Colonic mucosa (tissue), 4 donors: ENCODE data around the gene BTBD18. TPM values are rescaled to one million over a fixed set of nuclear protein-coding genes. Genes with fewer than 3 reads are reported as not detected.

Experiments used
- DNase-seq: peaks from one replicate; pipeline ENCODE4 v3.0.0-alpha.2; 2020
- H3K27ac ChIP-seq: fragments of 200-600 bp; one replicate; pipeline ENCODE4 v1.8.0; 2021
- H3K27me3 ChIP-seq: fragments of 200-600 bp; one replicate; pipeline ENCODE4 v1.8.0; 2021
- H3K36me3 ChIP-seq: fragments of 200-600 bp; one replicate; pipeline ENCODE4 v1.8.0; 2021
- H3K4me1 ChIP-seq: fragments of 200-600 bp; one replicate; pipeline ENCODE4 v1.8.0; 2021; ENCODE audit warnings: mild to moderate bottlenecking
- H3K4me3 ChIP-seq: fragments of 200-600 bp; one replicate; pipeline ENCODE4 v1.8.0; 2021
- H3K9ac ChIP-seq, 2 donors: one replicate each; pipeline ENCODE4 v1.7.0; 2013; ENCODE audit warnings: control low read depth in 2 of 2, low read depth in 2 of 2, low read length in 2 of 2
- H3K9me3 ChIP-seq: fragments of 200-600 bp; one replicate; pipeline ENCODE4 v1.8.0; 2021
- intact Hi-C: fragments of 100-400 bp; cut with DNase I; formaldehyde crosslinking; loops from one replicate; pipeline ENCODE4 v1.14.1; 2022
- total RNA-seq, 2 donors: library from RNA; stranded (reverse); fragmentation: NEBNext Ultra II Directional in 1 of 2; extraction: Animal tissue kit (Norgen Biotek cat#: 25700) in 1 of 2; gene quantifications; one replicate each; pipeline ENCODE4 v1.2.1, GENCODE V29; 2021
- TF ChIP-seq, protein P1 (sequence below): fragments of 200-600 bp; IDR thresholded peaks from one replicate; pipeline ENCODE4 v1.8.0; 2022; ENCODE audit warnings: antibody characterized with exemption, mild to moderate bottlenecking
- donor health status: healthy.
- donor health status: DM: no; HTN: no; CAD: no.
- donor health status: DM: no; HTN: no; CAD: no.

The BTBD18 gene
- total RNA-seq, 2 donors from 2014 or later = not detected

DNA sequence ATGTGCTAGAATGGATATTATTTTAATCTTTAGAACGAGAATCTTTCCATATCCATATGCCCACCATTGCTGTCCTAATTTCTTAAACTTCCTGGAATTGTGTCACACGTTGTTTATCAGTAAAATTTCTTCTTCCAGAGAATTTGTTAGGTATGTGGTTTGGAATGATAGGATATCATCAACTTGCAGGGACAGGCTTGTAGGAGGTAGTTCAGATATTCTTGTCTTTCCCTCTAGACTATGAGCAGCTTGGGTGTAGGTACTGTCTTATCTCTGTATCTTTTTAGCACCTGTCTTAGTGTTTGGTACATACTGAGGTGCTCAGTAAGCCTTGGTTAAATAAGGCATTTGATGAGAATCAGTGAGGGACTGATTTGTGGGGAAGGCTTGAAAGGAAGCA lies 13.4 kb upstream of the BTBD18 start:
- DNase-seq = no peak
- peak overlapping the region in 1 of 2 donors; percentile 86 for H3K9ac ChIP-seq
- TF ChIP-seq, protein P1, sequence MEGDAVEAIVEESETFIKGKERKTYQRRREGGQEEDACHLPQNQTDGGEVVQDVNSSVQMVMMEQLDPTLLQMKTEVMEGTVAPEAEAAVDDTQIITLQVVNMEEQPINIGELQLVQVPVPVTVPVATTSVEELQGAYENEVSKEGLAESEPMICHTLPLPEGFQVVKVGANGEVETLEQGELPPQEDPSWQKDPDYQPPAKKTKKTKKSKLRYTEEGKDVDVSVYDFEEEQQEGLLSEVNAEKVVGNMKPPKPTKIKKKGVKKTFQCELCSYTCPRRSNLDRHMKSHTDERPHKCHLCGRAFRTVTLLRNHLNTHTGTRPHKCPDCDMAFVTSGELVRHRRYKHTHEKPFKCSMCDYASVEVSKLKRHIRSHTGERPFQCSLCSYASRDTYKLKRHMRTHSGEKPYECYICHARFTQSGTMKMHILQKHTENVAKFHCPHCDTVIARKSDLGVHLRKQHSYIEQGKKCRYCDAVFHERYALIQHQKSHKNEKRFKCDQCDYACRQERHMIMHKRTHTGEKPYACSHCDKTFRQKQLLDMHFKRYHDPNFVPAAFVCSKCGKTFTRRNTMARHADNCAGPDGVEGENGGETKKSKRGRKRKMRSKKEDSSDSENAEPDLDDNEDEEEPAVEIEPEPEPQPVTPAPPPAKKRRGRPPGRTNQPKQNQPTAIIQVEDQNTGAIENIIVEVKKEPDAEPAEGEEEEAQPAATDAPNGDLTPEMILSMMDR = no peak
- H3K4me1 ChIP-seq = peaks cover 14% of the 10 kb centered on the region
- no peaks in the 10 kb centered on the region for H3K27me3 ChIP-seq
- intact Hi-C loops = loop anchor here (5.0 kb wide), 1 partner anchor 32 kb away; no protein-coding TSS in a partner anchor
- no peaks in the 10 kb centered on the region for H3K36me3 ChIP-seq
- peak overlapping the region; percentile 46 for H3K4me3 ChIP-seq
- no peaks in the 10 kb centered on the region for H3K9me3 ChIP-seq
- peak overlapping the region; percentile 89 for H3K27ac ChIP-seq

DNA sequence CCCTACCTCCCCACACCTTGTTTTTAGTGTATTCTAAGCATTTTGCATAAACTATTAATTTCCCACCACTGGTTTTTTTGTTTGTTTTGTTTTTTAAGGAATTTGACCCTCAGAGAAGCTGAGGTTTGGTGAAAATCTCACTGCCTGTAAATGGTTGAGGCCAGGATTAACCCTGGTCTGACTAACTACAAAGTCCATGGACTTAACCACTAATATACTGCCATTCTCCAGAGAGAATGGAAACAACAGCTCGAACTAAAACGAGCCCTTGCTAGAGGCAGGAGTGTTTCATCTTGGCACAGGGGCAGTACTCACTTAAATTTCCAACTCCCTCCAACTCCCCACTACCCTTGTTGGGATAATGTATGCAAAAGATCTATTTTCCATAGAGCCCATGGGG lies 12.9 kb upstream of the BTBD18 start:
- no peak for DNase-seq

GRCh38 chr11:57764021-57764420 lies 12.4 kb upstream of the BTBD18 start:
- TF ChIP-seq, protein P1 = no peak
- H3K4me1 ChIP-seq = peaks cover 8% of the 10 kb centered on the region
- no peaks in the 10 kb centered on the region for H3K36me3 ChIP-seq
- H3K27me3 ChIP-seq = no peaks in the 10 kb centered on the region
- peak overlapping the region in 1 of 2 donors; percentile 86 for H3K9ac ChIP-seq
- no peak for DNase-seq
- peak overlapping the region; percentile 46 for H3K4me3 ChIP-seq
- peak overlapping the region; percentile 89 for H3K27ac ChIP-seq
- H3K9me3 ChIP-seq = no peaks in the 10 kb centered on the region
- intact Hi-C loops = loop anchor here (5.0 kb wide), 1 partner anchor 33 kb away; no protein-coding TSS in a partner anchor

More for the DNA sequence above, 12.9 kb upstream of the BTBD18 start:
- Histone ChIP-seq H3K27ac (peak overlapping the region; percentile 89), H3K9ac (peak overlapping the region in 1 of 2 donors; percentile 86), H3K27me3 (no peaks in the 10 kb centered on the region), H3K36me3 (no peaks in the 10 kb centered on the region), H3K9me3 (no peaks in the 10 kb centered on the region), H3K4me3 (peak overlapping the region; percentile 46), H3K4me1 (peaks cover 14% of the 10 kb centered on the region)
- intact Hi-C loops = loop anchor here (5.0 kb wide), 1 partner anchor 33 kb away; no protein-coding TSS in a partner anchor
- TF ChIP-seq, protein P1 = no peak

DNA sequence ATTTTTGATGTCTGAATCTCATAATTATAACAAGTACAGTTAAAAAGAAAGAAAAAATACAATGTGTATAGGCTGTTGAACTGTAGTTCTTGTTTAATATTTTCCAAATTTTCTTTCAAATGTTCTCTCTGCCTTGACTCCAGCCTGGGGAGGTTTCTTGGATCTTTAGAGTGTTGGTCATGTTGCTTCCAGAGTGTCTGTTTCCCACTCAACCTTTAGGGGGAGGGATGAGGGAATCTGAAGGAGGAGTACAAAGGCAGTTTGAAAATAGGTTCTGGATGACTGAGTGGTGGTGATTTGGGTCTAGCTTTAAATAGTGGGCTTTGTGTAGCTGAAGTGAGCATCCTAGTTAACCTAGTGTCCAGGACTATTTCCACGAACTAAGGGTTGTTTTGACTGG lies 11.9 kb upstream of the BTBD18 start:
- peak overlapping the region; percentile 46 for H3K4me3 ChIP-seq
- H3K36me3 ChIP-seq = no peaks in the 10 kb centered on the region
- TF ChIP-seq, protein P1 = peak; percentile 20
- intact Hi-C loops = loop anchor here (5.0 kb wide), 1 partner anchor 34 kb away; no protein-coding TSS in a partner anchor
- no peaks in the 10 kb centered on the region for H3K9me3 ChIP-seq
- H3K9ac ChIP-seq = peak overlapping the region; percentile 56 to 86
- peaks cover 8% of the 10 kb centered on the region for H3K4me1 ChIP-seq
- H3K27ac ChIP-seq = peak overlapping the region; percentile 89
- H3K27me3 ChIP-seq = no peaks in the 10 kb centered on the region
- DNase-seq = peak; percentile 41

DNA sequence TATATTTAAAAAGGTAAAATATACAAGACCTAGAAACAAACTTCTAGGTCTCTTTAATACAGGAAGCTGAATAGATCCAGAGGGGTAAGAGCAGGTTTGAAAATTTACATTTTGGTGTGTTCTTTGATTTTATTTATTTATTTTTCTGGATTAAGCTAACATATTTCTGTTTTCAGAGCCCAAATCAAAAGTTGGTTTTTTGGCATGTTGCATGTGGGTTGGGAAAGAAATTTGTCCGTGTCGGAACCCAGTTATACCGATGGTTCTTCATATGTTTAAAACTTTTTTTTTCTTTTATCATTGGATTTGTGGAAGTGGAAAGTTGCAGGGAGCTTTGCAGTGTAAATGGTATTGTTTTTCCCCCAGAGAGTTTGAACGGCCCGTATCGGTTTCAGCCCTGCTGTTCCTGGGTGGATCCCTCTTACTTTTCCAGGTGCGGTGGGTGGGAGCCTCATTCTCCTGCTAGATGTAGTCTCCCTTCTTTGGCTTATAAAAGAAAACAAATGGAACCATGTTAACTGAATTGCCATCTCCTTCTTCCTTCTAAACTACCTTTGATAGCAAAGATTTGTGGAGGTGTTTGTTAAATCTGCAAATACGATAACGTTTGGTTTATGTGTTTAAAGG lies 10.7 kb upstream of the BTBD18 start:
- TF ChIP-seq, protein P1 = no peak
- Histone ChIP-seq H3K9ac (peak overlapping the region; percentile 82 to 86), H3K27ac (peak overlapping the region; percentile 89), H3K36me3 (no peaks in the 10 kb centered on the region), H3K4me1 (peaks cover 8% of the 10 kb centered on the region), H3K9me3 (no peaks in the 10 kb centered on the region), H3K4me3 (peak overlapping the region; percentile 46), H3K27me3 (no peaks in the 10 kb centered on the region)
- intact Hi-C loops = loop anchor here (5.0 kb wide), 1 partner anchor 35 kb away; no protein-coding TSS in a partner anchor
- DNase-seq = peak; percentile 57
